ENCODE results near the gene ARHGAP24.
"Not testable (repeated sequence)": the region's sequence is repeated elsewhere in the genome, so short reads cannot be mapped to it uniquely, and the experiment has no call there.

Gene ARHGAP24

GRCh38 chr4:85500110-85500867, 25.3 kb downstream of the ARHGAP24 start:
- no peak overlapping the region for H3K4me3 ChIP-seq (ENCODE audit: control insufficient read depth, low read depth, low read length)
- TF ChIP-seq CTCF (conservative IDR thresholded peaks at IDR 0.05; ENCODE audit: control insufficient read depth, insufficient read depth, low read depth, low read length): no peak
- DNase-seq (ENCODE audit: low read depth): peak; percentile 74

GRCh38 chr4:85501145-85501544, 26.2 kb downstream of the ARHGAP24 start:
- not testable (repeated sequence) for H3K4me3 ChIP-seq (ENCODE audit: control insufficient read depth, low read depth, low read length); DNase-seq (ENCODE audit: low read depth)

GRCh38 chr4:85508654-85509053, 33.7 kb downstream of the ARHGAP24 start:
- H3K4me3 ChIP-seq (ENCODE audit: control insufficient read depth, low read depth, low read length): no peak overlapping the region
- DNase-seq (ENCODE audit: low read depth): no peak
- no peak for TF ChIP-seq CTCF (conservative IDR thresholded peaks at IDR 0.05; ENCODE audit: control insufficient read depth, insufficient read depth, low read depth, low read length)

DNA sequence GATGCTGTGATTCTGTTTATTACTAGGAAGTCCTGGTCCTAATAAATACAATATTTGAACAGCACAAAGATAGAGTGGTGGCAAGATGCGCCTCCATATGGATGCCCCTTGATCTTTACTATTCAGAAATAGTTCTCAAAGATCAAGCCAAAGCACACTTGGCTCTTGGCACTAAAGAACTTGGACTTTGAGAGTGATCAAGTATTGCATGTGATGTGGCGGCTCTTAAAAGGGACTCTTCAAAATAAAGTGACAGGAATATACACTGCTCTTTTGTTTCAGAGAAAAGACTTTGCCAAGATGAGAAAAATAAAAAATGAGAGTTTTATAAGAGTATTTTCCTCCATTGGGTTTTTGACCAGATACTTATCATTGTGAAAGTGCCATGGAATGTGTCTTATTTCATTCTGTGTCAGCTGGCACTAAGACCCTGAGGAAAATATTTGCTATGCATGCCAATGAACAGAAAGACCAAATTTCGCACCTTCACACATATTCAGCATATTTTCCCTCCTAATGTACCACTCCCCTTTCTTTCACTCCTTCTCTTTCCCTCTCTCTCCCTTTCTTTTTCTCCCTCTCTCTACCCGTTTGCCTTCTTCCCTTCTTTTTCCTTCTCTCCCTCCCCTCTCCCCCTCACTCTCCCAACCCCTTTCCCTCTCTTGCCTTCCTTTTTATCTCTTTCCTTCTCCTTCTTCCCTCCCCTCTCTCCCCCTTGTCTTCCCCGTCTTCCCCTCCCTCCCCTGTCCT, 35.1 kb downstream of the ARHGAP24 start:
- no peak overlapping the region for H3K4me3 ChIP-seq (ENCODE audit: control insufficient read depth, low read depth, low read length)
- no peak for TF ChIP-seq CTCF (conservative IDR thresholded peaks at IDR 0.05; ENCODE audit: control insufficient read depth, insufficient read depth, low read depth, low read length)
- no peak for DNase-seq (ENCODE audit: low read depth)

GRCh38 chr4:85510632-85510984, 35.7 kb downstream of the ARHGAP24 start:
- no peak for DNase-seq (ENCODE audit: low read depth)
- H3K4me3 ChIP-seq (ENCODE audit: control insufficient read depth, low read depth, low read length): no peak overlapping the region
- TF ChIP-seq CTCF (conservative IDR thresholded peaks at IDR 0.05; ENCODE audit: control insufficient read depth, insufficient read depth, low read depth, low read length): no peak

DNA sequence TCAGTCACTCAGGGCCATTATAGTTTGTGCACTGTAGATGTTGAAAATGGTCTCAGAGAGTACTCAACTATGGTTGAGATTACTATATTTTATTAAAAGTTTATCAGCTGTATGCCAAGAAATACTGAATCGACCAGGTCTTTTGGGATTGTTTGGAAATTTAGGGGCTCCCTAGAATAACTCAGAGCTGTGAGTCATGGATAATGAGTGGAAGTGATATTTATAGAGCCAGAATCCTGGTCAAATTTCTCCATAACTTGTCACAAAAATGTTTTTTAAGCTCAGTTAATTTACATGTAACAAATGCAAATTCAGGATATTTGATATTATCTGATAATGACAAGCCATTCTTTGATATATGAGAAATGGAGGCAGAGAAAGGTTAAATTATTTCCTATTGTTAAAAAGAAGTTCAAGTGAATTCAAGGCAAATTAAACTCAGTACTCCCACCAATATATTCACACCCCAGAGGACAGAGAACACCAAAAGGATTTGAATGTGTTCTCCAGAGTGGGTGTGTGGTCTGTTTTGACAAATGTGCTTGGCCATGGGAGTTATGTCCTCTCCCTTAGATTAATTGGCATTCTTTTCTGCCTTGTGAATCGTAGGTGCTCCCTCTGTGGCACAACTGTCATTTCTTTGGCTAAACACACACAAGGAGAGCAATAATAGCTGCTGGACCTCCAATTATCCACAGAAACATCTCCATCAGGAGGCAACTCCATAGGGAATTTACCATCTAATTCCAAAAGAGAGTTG, 37.7 kb downstream of the ARHGAP24 start:
- no peak for TF ChIP-seq CTCF (conservative IDR thresholded peaks at IDR 0.05; ENCODE audit: control insufficient read depth, insufficient read depth, low read depth, low read length)
- peak; percentile 43 for DNase-seq (ENCODE audit: low read depth)
- no peak overlapping the region for H3K4me3 ChIP-seq (ENCODE audit: control insufficient read depth, low read depth, low read length)

DNA sequence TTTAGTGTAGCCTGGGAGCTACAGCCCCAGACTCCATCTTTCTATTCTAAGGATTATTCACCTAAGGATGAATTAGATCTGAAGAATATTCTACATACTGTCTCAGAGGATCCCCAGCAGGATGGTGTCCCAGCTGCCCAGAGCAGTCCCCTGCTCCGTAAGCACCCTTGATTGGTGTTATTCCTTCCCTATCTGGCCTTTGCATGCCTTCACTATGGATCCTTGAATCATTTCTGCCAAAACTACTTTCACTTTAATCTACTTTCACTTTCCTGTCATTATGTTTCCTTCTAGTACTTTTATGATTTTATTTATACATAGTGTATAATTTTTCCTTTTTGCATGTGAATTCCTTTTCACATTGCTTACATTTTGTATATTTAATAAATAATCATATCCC, 39.2 kb downstream of the ARHGAP24 start:
- no peak overlapping the region for H3K4me3 ChIP-seq (ENCODE audit: control insufficient read depth, low read depth, low read length)
- no peak for DNase-seq (ENCODE audit: low read depth)
- no peak for TF ChIP-seq CTCF (conservative IDR thresholded peaks at IDR 0.05; ENCODE audit: control insufficient read depth, insufficient read depth, low read depth, low read length)
